Renal cortex interstitium (tissue), 11 donors: ENCODE results near the gene SMAD9. TPM values are rescaled to one million over a fixed set of nuclear protein-coding genes. Genes with fewer than 3 reads are reported as not detected.

Source experiments
- DNase-seq, 11 donors: peaks; one replicate each; pipeline ENCODE4 v3.0.0-alpha.2; 2013; ENCODE audit warnings: low read depth in 9 of 11, low spot score in 4 of 11; ENCODE audit errors: extremely low read depth in 1 of 11
- polyA plus RNA-seq, 3 donors: library from polyadenylated mRNA; unstranded; fragments of 120-200 nt; gene quantifications; one replicate each; pipeline ENCODE4 v1.2.1, GENCODE V29; 2013; ENCODE audit not compliant: insufficient read length in 3 of 3

Gene SMAD9
- polyA plus RNA-seq, 3 donors: 28.5 to 34.6 (median 33.3) TPM

- no peak for DNase-seq
Observed at GRCh38 chr13:36915896-36916640, 4.0 kb downstream of the SMAD9 start.

GRCh38 chr13:36915106-36915505, 4.9 kb downstream of the SMAD9 start:
- DNase-seq: no peak

- no peak for DNase-seq
Observed at GRCh38 chr13:36914648-36915047, 5.4 kb downstream of the SMAD9 start.

- no peak for DNase-seq
Observed at GRCh38 chr13:36913463-36913862, 6.6 kb downstream of the SMAD9 start.

GRCh38 chr13:36912973-36913372, 7.1 kb downstream of the SMAD9 start:
- no peak for DNase-seq

- no peak for DNase-seq
Observed at GRCh38 chr13:36912369-36912768, 7.7 kb downstream of the SMAD9 start.

- no peak for DNase-seq
Observed at GRCh38 chr13:36910545-36910944, 9.5 kb downstream of the SMAD9 start.

- no peak for DNase-seq
Observed at GRCh38 chr13:36907821-36908220, 12.2 kb downstream of the SMAD9 start.

GRCh38 chr13:36907266-36907665, 12.8 kb downstream of the SMAD9 start:
- DNase-seq: no peak

- DNase-seq: no peak
Observed at GRCh38 chr13:36905944-36906343, 14.1 kb downstream of the SMAD9 start.

GRCh38 chr13:36903925-36904595, 16.0 kb downstream of the SMAD9 start:
- no peak for DNase-seq

- no peak for DNase-seq
Observed at GRCh38 chr13:36897054-36897616, 22.9 kb downstream of the SMAD9 start.

GRCh38 chr13:36891752-36892151, 28.3 kb downstream of the SMAD9 start:
- DNase-seq: no peak

- no peak for DNase-seq
Observed at GRCh38 chr13:36888645-36889044, 31.4 kb downstream of the SMAD9 start.

GRCh38 chr13:36887758-36888521, 32.1 kb downstream of the SMAD9 start:
- DNase-seq: no peak

GRCh38 chr13:36885901-36886300, 34.1 kb downstream of the SMAD9 start:
- DNase-seq: no peak

- no peak for DNase-seq
Observed at GRCh38 chr13:36884235-36884634, 35.8 kb downstream of the SMAD9 start.

- DNase-seq: no peak
Observed at GRCh38 chr13:36883824-36884223, 36.2 kb downstream of the SMAD9 start.

- peak in 4 of 11 donors; percentile 7 to 13 (median 11) for DNase-seq
Observed at GRCh38 chr13:36883392-36883791, 36.6 kb downstream of the SMAD9 start.
